Upper lobe of left lung (tissue), 4 donors: Measurements from ENCODE around the gene EMC6.

ENCODE experiments used
- EP300 ChIP-seq, 4 donors: sonication (generic); formaldehyde crosslinking; IDR thresholded peaks; one replicate each; pipeline ENCODE4 v1.5.1; 2017; ENCODE audit warnings: antibody characterized with exemption in 4 of 4, control low read depth in 2 of 4
- POLR2A ChIP-seq, 4 donors: fragments of 450-650 bp; IDR thresholded peaks; one replicate each; pipeline ENCODE4 v1.5.1; 2016 to 2017; ENCODE audit warnings: antibody characterized with exemption in 4 of 4, mild to moderate bottlenecking in 2 of 4
- POLR2AphosphoS5 ChIP-seq, 2 donors: sonication (generic); formaldehyde crosslinking; IDR thresholded peaks; one replicate each; pipeline ENCODE4 v1.5.1; 2017; ENCODE audit warnings: antibody characterized with exemption in 2 of 2
- TF ChIP-seq, protein P1 (sequence below), 6 experiments: fragments of 450-650 bp in 4 of 6; fragments of 200-600 bp in 2 of 6; sonication (generic) in 2 of 6; IDR thresholded peaks; one replicate each; pipeline ENCODE4 v1.5.1; 2016 to 2019; ENCODE audit warnings: antibody characterized with exemption in 6 of 6

DNA sequence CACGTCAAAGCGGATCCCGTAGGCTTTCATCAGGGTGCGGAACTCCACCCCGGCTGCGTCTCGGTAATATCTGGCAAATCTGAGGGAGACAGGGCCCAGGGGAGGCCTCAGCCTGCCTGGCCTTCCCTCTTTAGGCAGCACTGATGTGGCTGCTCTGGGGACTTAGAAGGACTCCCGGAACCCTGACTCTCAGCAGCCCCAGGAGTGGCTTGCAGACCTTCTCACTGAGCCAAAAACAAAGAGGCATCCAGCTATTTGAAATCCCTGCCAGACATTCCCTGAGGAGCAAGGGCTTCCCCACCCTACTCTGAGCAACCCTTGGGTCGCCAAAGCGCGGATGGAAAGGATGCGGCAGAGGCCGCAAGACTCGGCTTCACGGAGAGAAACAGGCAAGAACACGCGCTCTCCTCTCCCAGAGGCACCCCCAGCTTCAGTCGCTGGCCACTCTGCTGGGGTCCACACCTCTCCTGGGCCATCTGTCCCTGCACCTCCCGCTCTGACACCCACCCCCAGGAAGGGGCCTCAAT, 19.5 kb downstream of the EMC6 start:
- TF ChIP-seq, protein P1, sequence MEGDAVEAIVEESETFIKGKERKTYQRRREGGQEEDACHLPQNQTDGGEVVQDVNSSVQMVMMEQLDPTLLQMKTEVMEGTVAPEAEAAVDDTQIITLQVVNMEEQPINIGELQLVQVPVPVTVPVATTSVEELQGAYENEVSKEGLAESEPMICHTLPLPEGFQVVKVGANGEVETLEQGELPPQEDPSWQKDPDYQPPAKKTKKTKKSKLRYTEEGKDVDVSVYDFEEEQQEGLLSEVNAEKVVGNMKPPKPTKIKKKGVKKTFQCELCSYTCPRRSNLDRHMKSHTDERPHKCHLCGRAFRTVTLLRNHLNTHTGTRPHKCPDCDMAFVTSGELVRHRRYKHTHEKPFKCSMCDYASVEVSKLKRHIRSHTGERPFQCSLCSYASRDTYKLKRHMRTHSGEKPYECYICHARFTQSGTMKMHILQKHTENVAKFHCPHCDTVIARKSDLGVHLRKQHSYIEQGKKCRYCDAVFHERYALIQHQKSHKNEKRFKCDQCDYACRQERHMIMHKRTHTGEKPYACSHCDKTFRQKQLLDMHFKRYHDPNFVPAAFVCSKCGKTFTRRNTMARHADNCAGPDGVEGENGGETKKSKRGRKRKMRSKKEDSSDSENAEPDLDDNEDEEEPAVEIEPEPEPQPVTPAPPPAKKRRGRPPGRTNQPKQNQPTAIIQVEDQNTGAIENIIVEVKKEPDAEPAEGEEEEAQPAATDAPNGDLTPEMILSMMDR (IDR thresholded peaks at IDR 0.05), result no peak
- TF ChIP-seq POLR2AphosphoS5 (IDR thresholded peaks at IDR 0.05) (no peak), POLR2A (IDR thresholded peaks at IDR 0.05) (no peak), EP300 (IDR thresholded peaks at IDR 0.05) (no peak)
